Measurements from ENCODE around the gene SYT17.
"Not testable (repeated sequence)": the region's sequence is repeated elsewhere in the genome, so short reads cannot be mapped to it uniquely, and the experiment has no call there.

Gene SYT17

DNA sequence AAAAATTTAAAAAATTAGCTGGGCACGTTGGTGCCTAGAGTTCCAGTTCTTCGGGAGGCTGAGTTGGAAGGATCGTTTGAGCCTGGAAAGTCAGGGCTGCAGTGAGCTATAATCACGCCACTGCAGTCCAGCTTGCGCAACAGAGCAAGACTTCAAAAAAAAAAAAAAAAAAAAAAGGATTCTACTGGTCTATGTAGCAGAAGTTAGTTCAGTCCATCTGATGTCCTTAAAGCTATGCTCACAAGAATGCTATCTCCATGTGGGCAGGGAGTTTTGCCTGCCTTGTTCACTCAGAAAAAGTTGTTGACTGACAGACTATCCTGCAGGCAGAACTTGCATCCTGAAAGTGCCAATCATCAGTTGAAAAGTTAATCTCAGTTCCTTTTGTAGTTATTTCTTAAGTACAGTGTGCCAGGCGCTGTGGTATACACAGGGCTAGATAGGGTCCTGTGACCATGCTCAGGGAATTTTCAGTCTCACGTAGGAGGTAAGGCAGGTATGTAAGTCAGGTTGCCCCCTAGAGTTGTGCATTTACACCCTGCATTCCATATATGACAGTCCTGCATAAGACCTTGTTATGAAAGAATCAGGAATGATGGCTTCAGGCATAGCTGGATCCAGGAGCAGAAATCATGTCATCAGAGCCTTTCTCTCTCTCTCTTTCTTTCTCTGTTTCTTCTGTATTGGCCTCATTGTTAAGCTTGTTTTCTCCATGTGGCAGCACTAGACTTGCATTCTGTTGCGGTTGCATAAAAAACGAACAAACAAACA is 7.6 kb downstream of the SYT17 start:
- no peak for DNase-seq

DNA sequence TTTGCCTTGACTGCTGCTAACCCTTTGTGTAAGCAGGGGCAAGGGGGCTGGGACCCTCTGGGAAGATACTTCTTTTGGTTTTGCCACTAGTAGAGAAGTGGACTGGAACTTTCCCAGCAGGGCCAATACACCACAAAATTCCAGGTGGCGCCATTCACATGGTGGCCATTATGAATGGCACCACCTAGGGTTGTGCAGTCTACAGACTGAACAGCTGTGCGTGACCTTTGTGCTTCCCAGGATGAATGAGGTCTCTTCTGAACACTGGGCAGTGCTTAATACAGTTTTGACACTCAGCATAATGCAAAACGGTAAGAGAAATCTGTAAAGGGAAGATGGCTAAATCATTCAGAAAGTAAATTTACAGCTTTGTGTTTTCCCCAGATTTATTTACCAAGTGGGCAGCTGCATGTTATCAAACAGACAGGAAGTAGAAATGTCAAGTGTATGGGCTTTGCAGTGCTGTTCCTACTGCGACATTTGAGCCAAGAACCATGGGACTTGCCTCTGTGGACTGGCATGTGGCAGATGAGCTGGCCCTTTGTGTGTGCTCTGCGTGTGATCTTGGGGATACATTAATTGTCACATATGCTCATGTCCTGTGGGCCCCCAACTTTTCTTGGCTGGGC is 9.2 kb downstream of the SYT17 start:
- DNase-seq, result no peak

DNA sequence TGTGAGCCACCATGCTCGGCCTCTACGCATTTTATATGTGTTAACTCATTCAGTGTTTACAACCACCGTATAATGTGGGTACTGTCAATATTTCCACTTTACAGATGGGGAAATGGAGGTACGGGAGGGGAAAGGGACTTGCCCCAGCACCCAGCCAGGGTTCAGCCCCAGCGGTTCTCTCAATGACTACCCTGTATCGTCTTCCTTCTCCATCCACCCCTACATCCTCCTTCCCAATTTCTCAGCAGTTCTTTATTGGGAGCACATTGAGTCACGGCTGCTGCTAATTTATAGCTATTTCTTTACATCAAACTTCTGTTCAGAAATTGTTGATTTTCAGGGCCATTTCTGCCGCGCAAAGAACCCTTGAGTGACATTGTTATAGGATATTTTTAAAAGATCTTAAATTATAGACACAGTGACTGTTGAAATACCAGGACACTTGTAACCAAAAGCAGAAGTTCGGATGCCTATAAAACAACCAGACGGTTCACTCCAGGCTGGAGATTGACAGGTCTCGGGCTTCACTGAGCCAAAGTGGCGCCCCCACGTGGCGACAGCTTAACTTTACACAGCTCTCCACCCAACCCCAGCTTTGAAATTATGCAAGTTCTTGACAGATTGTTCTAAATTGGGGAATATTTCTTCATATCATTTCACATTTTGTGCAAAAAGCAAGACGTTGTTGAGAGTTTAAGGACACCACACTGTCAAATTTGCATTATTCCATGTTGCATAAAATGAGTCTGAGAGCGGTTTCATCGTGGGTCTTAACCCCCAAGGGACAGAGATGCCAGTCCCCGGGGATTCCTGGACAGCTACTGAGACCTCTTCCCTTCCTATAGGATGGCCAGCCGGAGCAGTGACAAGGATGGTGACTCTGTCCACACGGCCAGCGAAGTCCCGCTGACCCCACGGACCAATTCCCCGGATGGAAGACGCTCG is 11.8 kb downstream of the SYT17 start:
- no peak for DNase-seq

DNA sequence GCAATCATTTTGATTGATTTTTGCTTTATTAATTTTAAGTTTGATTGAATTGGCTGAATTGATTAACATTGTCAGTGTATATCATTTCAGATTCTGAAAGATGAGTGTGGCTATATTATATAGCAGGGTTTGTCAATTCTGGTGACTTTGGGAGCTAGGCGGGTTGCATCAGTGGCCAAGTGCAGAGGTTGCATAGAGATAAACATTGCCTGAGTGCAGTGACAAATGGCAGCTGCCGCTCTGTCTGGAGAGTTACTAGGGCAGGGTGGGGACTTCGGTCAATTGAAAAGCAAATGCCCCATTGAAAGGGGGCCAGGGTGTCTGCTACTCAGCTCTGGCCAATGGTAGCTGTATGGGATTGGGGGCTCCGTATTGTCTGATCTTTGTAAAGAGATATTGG is 12.7 kb downstream of the SYT17 start:
- DNase-seq, result no peak

DNA sequence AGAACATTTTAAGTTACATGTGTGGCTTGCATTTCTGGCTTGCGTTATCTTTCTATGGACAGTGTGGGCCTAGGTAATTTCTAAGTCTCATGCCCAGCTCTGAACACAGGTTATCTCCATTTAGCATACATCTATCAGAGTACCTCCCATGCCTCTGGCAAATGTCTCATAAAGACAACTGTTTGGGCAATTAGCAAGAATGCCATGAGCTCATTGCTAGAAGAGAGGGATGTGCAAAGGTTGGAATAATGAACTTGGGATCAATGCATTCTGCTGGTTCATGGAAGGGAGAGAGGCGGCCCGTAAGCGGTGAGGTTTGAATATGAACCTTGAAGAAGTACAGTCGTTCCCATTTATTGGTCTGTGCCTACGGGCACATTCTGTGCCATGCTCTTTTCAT is 14.4 kb downstream of the SYT17 start:
- DNase-seq, result no peak

DNA sequence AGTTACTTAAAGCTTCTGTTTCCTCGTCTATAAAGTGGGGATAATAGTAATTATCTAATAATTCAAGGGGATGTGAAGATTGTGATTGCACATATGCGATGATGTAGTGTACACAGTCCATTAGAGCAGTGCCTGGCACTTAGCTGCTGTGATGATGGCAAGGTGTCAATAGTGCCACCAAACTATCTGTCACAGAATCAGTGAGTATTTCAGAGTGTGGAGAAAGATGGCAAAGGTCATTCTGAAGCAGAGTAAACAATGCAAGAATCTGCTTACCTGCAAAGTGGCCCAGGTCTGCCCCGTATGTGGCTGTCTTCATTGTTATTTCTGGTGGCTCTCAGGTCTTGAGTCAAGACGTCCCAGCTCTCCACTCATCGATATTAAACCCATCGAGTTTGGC is 15.1 kb downstream of the SYT17 start:
- DNase-seq, result no peak

DNA sequence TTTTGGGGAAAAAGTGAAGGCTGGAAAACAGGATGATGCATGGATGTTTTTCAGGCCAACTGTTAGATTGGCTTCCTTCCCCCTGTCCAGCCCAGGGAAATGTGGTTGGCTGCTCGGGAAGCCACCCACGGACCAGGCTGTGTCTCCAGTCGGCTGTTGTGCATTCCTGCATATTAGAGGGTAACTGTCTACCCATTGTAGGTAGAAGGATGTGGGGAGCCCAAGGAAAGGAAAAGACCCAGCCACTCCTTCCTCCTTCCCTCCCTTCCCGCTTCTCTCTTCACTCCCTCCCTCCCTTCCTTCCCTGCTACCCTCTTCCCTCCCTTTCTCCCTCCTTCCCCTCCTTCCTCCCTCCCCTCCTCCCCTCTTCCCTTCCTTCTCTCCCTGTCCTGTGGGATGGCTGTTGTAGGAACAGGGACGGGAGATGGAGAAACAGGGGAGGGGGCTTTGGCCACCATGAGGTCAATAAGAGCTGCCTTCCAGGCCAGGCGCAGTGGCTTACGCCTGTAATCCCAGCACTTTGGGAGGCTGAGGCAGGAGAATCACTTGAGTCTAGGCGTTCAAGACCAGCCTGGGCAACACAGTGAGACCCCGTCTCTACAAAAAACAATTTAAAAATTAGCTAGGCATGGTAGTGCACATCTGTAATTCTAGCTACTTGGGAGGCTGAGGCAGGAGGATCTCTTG is 16.9 kb downstream of the SYT17 start:
- no peak for DNase-seq

DNA sequence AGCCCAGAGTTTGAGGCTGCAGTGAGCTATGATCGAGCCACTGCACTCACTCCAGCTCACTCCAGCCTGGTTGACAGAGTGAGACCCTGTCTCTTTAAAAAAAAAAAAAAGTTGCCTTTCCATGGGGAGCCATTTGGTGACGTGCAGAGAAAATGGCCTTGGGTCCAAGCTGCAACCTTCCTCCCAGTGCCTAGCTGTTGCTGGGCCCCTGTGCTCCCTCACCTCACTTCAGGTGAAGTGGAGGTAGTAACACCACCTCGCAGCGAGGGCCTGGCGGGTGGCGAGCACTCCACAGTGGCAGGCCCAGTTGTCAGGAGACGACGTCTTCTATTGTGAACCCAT is 17.4 kb downstream of the SYT17 start:
- DNase-seq, result no peak

DNA sequence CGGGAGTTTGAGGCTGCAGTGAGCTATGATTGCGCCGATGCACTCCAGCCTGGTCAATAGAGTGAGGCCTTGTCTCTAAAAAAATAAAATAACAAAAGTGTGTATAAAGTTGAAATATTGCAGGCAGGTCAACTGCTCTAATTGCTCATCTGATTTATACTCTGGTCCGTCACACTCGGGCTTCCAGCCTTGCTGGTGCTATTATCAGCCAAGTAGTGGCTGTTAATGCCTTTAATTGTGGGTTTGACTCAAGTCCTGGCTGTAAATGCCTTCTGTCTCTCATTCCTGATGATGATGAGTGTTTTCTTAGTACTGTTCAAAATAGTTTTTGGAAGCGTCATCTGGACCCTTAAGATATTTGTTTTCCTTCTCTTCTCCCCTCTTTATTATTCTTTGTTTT is 18.4 kb downstream of the SYT17 start:
- no peak for DNase-seq

DNA sequence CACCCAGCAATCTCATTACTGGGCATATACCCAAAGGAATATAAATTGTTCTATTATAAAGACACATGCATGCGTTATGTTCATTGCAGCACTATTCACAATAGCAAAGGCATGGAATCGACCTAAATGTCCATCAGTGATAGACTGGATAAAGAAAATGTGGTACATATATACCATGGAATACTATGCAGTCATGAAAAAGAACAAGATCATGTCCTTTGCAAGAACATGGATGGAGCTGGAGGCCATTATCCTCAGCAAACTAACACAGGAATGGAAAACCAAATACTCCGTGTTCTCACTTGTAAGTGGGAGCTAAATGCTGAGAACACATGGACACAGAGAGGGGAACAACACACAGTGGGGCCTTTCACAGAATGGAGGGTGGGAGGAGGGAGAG is 19.9 kb downstream of the SYT17 start:
- not testable (repeated sequence) for DNase-seq

DNA sequence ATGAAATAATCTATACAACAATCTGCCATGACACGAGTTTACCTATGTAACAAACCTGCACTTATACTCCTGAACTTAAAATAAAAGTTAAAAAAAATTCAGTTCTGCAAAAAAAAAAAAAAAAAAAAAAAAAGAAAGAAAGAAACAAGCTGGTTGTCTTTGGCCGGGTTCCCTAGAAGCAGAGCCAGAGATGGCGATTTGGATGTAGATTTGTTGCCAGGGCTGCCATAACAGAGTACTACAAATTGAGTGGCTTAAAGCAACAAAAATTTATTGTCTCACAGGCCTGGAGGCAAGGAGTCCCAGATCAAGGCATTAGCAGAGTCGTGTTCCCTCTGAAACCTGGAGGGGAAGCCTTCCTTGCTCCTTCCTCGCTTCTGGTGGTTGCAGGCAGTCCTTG is 20.4 kb downstream of the SYT17 start:
- no peak for DNase-seq

DNA sequence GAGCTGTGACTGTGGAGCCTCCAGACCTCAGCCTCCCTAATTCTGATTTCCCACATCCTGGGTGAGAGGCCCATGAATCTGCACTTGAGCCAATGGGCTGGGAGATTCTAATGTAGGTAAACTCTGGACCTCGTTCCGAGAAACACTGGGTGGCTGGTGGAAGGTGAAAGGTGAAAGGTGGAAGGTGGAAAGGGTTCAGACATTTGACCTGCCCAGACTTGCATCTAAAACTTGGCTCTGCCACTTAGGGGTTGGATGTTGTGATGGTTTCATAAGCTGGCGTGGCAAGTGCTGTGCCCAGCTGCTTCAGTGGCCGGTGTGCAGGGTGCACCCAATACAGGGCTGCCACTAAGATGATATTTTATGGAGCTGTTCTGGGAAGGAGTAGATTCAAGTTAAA is 24.8 kb downstream of the SYT17 start:
- no peak for DNase-seq

DNA sequence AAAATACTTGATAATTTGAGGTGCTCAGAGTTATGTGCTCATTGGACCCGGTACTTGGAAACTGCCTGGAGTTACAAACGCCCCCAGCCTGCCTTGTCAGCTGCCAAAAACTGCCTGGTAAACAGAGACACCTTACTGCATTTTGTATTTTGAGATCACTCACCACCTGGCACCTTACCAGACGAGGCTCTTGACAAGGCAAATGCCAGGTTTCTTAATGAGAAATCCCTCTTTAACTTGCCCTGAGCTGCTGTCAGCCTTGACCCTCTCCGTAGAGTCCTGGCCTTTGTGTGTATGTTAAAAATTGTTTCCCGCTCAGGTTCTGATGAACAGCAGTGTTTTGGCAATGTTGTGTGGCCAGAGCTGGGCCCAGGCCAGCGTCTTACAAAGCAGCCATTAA is 28.8 kb downstream of the SYT17 start:
- no peak for DNase-seq

DNA sequence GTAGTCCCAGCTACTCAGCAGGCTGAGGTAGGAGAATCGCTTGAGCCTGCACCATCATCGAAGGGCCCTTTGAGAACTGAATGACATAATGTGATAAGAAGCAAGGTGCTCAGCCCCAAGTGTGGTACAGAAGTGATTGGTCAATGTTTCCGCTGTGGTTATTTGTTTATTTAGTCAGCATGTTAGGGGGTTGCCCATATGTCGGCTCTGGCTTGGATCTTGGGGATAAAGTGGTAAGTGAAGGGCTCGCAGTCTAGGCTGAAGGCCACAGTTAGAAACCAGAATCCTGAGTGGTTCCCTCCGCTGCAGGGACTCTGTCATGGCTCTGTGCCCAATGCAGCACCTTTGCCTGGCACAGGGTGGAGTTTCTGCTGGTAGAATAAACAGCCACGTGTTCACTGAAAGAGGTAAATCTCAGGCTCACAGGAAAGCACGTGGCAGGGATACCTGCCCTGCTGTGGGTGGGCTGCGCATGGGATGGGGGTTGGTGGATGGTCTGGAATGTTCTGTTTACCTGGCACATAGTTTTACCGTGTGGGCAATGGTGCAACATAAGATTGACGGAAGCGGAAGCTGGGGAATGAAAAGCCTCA is 35.4 kb downstream of the SYT17 start:
- DNase-seq, result no peak

DNA sequence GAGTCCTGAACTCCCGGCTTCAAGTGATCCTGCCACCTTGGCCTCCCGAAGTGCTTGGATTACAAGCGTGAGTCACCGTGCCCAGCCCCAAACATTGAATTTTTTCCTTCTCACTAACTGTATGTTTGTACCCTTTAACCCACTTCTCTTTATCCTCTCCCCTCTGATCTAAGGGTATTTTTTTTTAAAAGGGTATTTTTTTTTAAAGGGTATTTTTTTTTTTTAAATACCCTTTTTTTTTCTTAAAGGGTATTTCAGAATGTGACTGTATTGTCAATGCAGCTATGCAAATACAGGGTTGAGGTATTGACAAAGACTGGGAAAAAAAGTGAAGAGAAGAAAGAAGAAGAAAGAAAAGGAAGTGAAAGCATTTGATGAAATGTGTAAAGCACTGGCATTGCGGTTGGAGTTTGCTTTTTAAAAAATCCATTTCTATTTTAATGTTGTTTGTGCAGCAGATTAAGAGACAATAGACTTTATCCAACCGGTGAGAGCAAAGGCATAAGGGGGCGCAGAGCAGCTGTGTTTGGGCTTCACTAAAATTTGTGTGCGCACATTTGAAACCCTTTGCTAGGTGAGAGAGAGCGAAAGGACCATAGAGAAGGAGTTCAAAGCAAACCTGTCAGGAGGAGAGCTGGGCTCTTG is 42.4 kb downstream of the SYT17 start:
- no peak for DNase-seq

DNA sequence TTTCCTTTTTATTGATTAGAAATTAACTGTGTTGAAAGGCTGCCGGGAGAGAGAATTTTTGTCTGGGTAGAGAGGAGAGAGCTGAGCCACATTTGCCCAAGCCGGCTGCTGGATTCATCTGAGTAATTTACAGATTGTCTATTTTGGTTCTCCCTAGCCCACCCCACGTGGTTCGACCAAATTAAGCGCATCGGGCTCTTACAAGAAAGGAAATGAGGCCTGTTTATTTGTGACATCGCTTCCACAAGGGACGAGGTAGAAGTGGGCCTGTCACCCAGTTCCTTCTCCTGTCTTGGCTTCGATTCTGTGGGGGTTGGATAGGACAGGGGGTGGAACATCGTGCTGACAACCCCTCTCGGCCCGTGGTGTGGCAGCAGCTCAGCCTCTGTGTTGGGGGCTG is 42.9 kb downstream of the SYT17 start:
- DNase-seq, result no peak

DNA sequence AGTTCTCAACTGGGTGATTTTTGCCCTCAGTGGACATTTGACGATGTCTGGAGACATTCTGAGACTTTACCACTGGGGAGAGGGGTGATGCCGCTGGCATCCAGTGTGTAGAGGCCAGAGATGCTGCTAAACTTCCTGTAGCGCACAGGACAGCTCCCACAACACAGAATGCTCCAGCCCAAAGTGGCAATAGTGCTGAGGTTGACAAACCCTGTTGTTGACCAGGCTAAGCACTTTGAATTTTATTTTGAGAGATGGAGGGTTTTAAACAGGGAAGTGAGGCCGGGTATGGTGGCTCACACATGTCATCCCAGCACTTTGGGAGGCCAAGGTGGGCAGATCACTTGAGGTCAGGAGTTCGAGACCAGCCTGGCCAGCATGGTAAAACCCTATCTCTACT is 44.0 kb downstream of the SYT17 start:
- no peak for DNase-seq

DNA sequence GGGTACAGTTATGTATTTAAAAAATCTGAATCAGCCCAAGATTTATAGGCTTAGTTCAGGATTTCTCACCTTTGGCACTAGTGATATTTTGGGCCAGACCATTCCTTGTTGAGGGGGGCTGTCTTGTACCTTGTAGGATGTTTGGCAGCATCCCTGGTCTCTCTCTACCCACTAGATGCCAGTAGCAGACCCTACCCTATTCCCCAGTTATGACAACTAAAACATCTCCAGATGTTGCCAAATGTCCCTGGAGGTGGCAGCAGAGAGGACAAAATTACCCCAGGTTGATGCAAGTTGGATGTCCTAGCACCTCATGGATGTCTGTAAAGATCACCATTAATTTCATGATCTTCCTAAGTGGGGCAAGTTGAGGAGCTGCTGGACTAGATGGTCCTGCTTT is 45.8 kb downstream of the SYT17 start:
- no peak for DNase-seq

DNA sequence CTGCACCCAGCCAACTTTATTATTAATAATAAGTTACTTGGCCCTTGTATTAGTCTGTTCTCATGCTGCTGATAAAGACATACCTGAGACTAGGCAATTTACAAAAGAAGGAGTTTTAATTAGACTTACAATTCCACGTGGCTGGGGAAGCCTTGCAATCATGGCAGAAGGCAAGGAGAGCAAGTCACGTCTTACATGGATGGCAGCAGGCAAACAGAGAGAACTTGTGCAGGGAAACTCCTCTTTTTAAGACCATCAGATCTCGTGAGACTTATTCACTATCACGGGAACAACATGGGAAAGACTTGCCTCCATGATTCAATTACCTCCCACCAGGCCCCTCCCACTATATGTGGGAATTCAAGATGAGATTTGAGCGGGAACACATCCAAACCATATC is 47.7 kb downstream of the SYT17 start:
- DNase-seq, result no peak

DNA sequence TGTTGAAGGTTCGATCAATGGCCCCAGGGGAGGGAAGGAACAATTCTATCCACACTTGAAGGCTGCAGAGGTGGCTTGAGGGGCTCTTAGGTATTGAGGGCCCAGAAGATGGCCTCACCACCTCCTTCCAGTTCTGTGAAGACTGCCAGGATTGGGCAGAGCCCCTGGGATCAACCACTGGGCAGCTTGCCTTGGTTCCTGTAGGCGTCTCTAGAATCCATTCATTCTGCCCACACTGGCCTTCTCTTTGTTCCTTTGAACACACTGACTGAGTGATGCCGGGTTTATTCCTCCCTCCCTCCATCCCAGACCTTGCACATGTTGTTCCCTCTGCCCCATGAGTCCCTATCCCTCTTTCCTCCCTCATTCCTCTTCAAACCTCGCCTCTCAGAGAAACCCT is 50.5 kb downstream of the SYT17 start:
- DNase-seq, result no peak

DNA sequence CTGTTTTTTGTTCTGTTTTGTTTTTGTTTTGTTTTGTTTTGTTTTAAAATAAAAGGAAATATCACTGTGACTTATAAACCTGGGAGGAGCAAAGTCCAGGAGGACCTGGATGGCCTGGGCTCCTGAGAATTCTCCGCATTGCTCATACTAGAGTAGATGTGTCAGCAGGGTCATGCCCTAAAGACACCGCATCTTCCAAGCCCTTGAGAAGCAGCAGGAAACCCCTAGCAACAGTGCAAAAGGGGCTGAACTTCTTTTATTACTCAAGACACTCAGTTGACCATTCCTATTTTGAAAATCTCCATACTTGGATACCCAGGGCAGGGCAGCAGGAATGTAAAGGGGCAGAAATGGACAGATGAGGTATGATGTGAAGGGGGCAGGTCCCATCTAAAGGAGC is 51.8 kb downstream of the SYT17 start:
- DNase-seq, result no peak

Measured in activated gamma-delta T cell treated with Interleukin-2 at 50 U/mL for 16 hours (primary cell).